Stimulated activated CD4-positive, alpha-beta T cell treated with anti-CD3 and anti-CD28 coated beads, Interleukin-4, amount 100 ng/mL, for 1 hour (primary cell): Measurements from ENCODE around the gene REEP3.

Source experiments
- DNase-seq: peaks from one replicate; pipeline ENCODE4 v3.0.0-alpha.2; 2020

Gene REEP3

DNA sequence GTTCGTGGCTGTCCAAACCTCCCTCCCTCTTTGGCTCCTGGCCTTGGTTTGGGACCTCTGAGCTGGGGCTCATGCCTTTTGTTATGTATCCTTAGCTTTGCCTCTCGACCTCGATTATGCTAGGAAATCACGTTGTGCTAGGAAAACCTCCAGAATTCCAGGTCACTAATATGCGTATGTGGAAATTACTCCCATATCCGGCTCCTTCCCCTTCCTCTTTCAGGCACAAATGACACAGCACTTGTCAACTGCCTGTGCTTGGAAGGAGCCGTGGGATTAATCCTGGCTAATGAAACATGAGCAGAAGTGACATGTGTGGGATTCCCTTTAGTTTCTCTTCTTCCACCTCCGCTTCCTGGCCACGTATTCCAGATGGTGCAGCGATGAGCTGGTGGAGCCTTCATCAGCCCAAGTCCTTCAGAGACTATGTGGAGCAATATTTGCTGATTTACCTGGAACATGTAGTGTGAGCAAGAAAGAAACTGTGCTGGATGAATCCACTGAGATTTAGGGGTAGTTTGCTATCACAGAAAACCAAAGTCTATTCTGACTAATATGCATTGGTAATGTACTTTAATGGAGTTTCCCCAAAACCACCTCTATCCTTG is 149.2 kb downstream of the REEP3 start:
- DNase-seq, result no peak

DNA sequence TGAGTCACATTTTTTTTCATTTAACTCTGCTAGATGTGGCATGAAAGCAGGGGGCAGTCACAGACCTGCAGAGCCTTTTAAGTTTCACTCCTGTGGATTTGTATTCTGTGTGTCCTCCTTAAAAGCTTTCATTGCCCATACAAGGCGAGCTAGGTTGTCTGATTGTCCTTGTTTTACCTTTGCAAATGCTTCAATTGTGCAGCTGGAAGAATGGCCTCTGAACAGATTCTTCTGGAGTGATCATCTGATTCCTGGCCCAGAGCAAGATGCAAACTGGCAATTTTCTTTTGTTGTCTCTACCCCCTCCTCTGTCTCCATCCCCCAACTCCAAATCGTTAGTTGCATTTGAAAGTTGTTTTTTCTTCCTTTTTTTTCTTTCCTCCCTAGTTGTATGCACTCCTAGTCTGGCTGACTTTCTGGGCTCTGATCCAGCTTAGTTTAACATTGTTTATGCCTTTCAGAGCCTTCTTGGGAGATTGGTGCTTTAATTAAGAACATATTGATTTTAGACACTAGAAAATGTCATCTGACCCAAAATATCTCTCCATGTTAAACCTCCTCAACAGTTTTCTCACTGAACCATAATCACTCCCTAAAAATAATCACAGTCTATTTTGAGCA is 150.2 kb downstream of the REEP3 start:
- DNase-seq, result no peak

DNA sequence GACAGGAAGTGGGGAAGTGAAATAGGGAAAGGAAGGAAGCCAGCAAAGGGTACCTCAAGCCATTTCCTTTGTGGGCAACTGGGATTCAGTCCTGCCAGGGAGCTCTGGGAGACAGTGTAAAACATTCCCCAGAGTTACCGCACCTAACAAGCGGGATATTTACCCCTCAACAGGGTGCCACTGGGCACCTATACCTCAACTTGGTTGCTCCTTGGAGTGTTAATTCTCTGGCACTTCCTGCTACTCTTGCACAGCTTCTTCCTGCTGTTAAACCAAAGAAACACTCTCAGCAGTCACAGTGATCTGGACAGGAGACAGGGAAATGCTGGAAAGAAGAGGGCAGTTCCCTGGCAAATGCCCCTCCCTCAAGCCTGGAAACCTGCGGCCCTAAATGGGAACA is 151.3 kb downstream of the REEP3 start:
- DNase-seq, result no peak

DNA sequence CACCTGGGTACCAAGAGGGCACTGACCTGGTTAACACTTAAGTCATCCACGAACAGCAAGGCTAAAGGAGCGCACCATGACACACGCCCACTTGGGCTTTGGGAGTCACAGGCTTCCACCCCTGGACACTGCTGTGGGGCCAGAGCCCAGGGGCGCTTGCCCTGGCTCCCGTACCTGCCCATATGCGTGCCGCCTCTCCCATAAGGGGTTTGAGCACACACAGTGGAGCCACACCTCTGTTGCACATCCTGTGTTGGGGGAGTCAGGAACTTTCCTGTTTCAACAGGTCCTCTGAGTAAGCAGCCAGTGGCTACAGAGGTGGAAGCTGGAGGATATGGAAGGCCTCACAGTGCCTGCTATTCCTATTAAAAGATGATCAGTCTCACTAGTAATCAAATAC is 152.0 kb downstream of the REEP3 start:
- no peak for DNase-seq

DNA sequence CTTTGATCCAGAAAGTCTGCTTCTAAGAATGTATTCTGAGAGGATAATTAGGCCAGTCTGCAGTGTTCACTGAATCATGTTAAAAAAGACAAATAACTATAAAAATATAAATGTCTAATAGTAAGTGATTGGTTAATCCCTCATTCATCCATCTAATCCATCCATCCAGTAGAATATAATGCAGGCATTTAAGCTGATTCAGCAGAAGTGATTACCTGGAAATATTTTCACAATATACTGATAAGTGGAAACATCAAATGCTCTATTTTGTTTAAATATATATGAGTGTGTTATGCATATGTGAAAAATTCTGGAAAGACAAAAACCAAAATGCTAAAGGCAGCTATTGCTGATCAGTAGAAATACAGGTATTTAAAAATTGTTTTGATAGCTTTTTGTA is 152.6 kb downstream of the REEP3 start:
- DNase-seq, result no peak
